Activated CD8-positive, alpha-beta memory T cell treated with anti-CD3 and anti-CD28 coated beads for 4 hours (primary cell): ENCODE results near the gene CARS1.

Experiments used
- DNase-seq, 2 donors: peaks; one replicate each; pipeline ENCODE4 v3.0.0-alpha.2; 2020; ENCODE audit warnings: low read depth in 2 of 2

The CARS1 gene

DNA sequence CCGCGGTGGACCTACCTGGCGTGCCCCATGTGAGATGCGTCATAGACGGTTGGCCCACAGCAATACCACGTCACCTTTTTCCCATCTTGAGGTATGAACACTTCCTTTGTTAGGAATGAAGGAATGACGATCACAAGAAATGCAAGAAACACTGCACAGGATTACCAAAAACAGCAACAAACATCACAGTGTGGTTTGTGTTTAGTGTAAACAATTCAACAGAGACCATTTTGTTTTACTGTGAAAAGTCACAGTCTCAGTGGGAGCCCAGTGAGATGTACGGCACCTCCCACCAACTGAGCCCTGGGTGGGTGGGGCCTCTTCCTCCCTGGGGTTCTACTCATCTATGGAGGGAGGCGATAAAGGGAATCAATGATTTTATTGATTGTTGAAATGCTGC lies 16.3 kb downstream of the CARS1 start:
- no peak for DNase-seq

- no peak for DNase-seq
Measured at GRCh38 chr11:3037945-3038271, 19.3 kb downstream of the CARS1 start.

- no peak for DNase-seq
Measured at GRCh38 chr11:3037040-3037944, 19.9 kb downstream of the CARS1 start.

DNA sequence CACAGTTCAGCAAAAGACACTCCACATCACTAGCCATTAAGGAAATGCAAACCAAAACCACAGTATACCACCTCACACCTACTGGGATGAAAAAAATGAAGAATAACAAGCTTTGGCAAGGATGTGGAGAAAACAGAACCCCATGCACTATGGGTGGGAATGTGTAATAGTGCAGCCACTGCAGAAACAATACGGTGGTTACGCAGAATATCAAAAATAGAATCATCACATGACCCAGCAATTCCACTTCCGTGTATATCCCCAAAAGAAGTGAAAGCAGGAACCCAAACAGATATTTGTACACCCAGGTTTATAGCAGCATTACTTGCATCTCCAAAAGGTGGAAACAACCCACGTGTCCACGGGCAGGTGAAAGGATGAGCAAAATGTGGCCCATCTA lies 20.8 kb downstream of the CARS1 start:
- no peak for DNase-seq

- no peak for DNase-seq
Measured at GRCh38 chr11:3035333-3035732, 21.9 kb downstream of the CARS1 start.

GRCh38 chr11:3030289-3031070 lies 26.7 kb downstream of the CARS1 start:
- no peak for DNase-seq

DNA sequence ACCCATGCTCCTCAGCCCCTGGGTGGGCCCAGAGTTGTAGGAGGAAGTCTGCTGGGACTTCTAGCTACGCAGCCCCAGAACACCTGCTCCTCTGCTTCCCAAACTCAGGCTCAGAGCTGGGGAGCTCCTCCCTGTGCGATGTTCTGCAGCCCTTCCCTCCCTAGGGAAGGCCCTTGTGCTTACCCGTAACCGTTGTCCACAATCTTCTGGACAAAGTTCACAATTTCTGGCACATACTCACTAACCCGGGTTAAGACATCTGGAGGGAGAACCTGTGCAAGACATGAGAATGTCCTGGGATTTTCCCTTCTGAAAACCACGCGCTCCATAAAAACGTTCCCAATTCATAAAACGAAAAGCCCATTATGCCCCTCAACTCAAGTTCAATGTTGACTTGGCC lies 28.4 kb downstream of the CARS1 start:
- DNase-seq: no peak

GRCh38 chr11:3026803-3027202 lies 30.4 kb downstream of the CARS1 start:
- DNase-seq: no peak

GRCh38 chr11:3022982-3023381 lies 34.2 kb downstream of the CARS1 start:
- DNase-seq: no peak

DNA sequence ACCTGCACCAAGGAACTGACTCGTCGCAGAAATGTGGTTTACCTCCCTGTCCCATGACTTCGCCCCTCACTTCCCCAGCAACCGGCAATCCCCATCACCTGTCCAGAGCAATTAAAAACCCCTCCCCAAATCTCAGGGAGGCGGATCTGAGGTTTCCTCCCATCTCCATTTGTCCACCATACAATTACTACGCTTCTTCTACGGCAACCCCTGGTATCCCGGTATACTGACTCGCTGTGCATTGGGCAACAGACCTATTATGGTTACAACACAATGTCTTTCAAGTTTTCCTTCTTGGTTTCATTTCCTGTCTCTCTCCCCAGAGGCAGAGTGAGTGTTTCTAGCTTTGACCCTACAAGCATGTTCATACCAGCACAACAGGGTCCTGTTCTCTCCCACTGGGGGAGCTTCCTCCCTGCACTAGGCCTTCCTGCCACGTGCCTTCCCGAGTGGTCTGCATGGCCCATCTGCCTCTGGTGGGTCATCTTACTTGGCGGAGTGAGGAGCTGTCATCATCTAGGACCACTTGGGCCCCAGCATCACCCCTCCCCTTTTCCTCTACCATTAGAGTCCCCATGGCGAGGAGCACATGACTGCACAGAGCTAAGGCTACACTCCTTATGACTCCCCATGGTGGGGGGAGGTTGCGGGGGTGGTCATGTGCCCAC lies 34.8 kb downstream of the CARS1 start:
- no peak for DNase-seq

DNA sequence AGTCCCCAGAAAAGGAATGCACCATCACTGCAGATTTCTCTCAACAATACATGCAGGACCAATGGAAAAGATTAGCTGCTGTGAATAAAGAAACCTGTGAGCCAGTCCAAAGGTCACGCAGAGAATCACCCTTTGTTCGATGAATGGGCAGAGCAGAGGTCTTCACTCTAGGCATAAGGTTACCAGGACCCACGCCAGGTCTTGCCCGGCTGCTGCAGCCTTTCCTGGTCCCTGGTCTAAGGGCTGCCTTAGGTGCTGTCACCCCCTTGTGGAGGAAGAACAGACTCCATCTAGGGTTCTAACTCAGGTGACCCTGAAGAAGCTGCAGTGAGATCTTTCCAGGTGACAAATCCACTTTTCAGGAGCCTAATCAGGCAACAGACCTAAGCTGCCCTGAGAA lies 36.1 kb downstream of the CARS1 start:
- DNase-seq: no peak

GRCh38 chr11:3020011-3020410 lies 37.2 kb downstream of the CARS1 start:
- DNase-seq: no peak

DNA sequence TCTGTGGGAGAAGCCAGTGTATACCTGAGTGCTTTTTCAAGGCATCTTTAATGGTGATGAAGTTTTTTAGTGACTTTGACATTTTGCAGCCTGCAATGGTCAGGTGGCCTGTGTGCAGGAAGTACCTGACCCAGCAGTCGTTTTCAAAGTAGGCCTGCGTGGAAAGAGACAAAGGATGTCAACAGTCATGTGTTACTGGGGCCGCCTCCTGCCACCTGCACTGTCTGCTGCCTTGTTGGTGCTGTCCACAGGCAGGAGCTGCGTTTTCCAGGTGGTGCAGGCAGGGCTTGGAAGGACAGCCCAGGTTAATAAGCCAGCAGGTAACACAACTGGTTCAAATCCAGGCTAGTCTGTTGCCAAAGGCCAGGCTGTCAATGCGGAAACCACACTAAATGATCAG lies 38.6 kb downstream of the CARS1 start:
- DNase-seq: no peak

GRCh38 chr11:3016861-3017260 lies 40.4 kb downstream of the CARS1 start:
- no peak for DNase-seq

- DNase-seq: no peak
Measured at GRCh38 chr11:3015796-3016195, 41.4 kb downstream of the CARS1 start.

GRCh38 chr11:3014943-3015342 lies 42.3 kb downstream of the CARS1 start:
- DNase-seq: no peak

- peak; percentile 33 to 58 for DNase-seq
Measured at GRCh38 chr11:3014057-3014938, 42.9 kb downstream of the CARS1 start.

GRCh38 chr11:3011891-3012885 lies 45.0 kb downstream of the CARS1 start:
- no peak for DNase-seq

DNA sequence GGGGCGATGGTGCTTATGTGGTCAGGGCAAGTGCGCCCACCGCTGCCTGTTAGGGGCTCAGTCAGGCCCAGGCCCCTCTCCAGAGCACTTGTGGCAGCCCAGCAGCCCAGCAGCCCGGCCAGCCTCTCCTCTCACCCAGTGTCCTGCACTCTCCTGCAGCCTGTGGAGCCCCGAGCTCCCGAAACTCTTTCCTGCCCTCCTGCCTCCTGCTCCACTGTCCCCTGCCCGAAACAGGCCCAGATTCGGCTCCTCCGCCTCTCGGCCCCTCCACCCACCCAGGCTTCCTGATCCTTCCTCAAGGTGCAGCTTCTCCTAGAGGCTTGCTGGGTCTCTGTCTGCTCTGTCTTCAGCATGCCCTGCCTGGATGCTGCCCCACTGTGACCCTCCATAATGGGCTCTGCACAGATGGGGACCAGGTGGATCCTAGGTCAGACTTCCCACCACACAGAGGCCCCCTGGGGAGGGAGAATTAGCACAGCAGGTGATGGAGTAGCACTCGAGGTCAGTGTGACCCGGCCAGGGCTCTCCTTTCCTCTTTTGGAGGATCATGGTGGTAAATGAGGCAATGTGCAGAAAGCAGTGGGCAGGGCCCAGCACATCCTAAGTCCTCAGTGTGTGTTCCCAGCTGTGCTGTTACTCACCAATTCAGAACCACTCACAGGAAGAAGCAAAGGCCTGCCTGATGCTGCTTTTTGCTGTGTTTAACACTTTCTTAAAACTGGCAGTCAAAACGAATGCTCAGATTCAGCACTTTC lies 46.5 kb downstream of the CARS1 start:
- no peak for DNase-seq

GRCh38 chr11:3010004-3010403 lies 47.2 kb downstream of the CARS1 start:
- no peak for DNase-seq
